ENCODE data around the gene PALLD. TPM values are rescaled to one million over a fixed set of nuclear protein-coding genes. Genes with fewer than 3 reads are reported as not detected.
A peak's percentile ranks its signal among the peaks of the same experiment; 100 is the strongest.

Gene PALLD
- total and polyA plus RNA-seq, 3 donors from 2014 or later: 138 to 156 (median 146) TPM

- H3K27ac ChIP-seq: no peak overlapping the region
- no peak for TF ChIP-seq CTCF (IDR thresholded peaks at IDR 0.05)
- TF ChIP-seq POLR2A (IDR thresholded peaks at IDR 0.05): no peak
- H3K27me3 ChIP-seq: no peaks in the 10 kb centered on the region
- H3K36me3 ChIP-seq (ENCODE audit: low read depth, missing control alignments): no peaks in the 10 kb centered on the region
- 92 to 98% methylated on average over 5 of the region's 5 CpGs for WGBS, 2 donors
- H3K9me3 ChIP-seq: no peaks in the 10 kb centered on the region
- no peak overlapping the region for H3K4me3 ChIP-seq
- intact Hi-C loops (cut with DNase I; ENCODE audit: low total_unique reads): no loop called here
- H3K4me1 ChIP-seq: no peaks in the 10 kb centered on the region
- no peak for DNase-seq
Observed at GRCh38 chr4:168822481-168822880, 325.6 kb downstream of the PALLD start.

GRCh38 chr4:168825975-168826374 lies 329.1 kb downstream of the PALLD start:
- Histone ChIP-seq H3K27me3 (no peaks in the 10 kb centered on the region), H3K4me3 (no peak overlapping the region), H3K9me3 (no peaks in the 10 kb centered on the region), H3K36me3 (ENCODE audit: low read depth, missing control alignments) (no peaks in the 10 kb centered on the region), H3K27ac (no peak overlapping the region), H3K4me1 (no peaks in the 10 kb centered on the region)
- intact Hi-C loops (cut with DNase I; ENCODE audit: low total_unique reads): no loop called here
- TF ChIP-seq CTCF (IDR thresholded peaks at IDR 0.05): no peak
- 93 to 98% methylated on average over 3 of the region's 3 CpGs for WGBS, 2 donors
- DNase-seq: no peak

GRCh38 chr4:168826620-168827019 lies 329.8 kb downstream of the PALLD start:
- Histone ChIP-seq H3K9me3 (no peaks in the 10 kb centered on the region), H3K27ac (no peak overlapping the region), H3K4me1 (no peaks in the 10 kb centered on the region), H3K27me3 (no peaks in the 10 kb centered on the region), H3K4me3 (no peak overlapping the region), H3K36me3 (ENCODE audit: low read depth, missing control alignments) (no peaks in the 10 kb centered on the region)
- TF ChIP-seq POLR2A (IDR thresholded peaks at IDR 0.05) (no peak), CTCF (IDR thresholded peaks at IDR 0.05) (no peak)
- no peak for DNase-seq
- 88 to 90% methylated on average over 3 of the region's 3 CpGs for WGBS, 2 donors
- intact Hi-C loops (cut with DNase I; ENCODE audit: low total_unique reads): no loop called here

- no peaks in the 10 kb centered on the region for H3K9me3 ChIP-seq
- TF ChIP-seq CTCF (IDR thresholded peaks at IDR 0.05): no peak
- no peak for TF ChIP-seq POLR2A (IDR thresholded peaks at IDR 0.05)
- no peaks in the 10 kb centered on the region for H3K27me3 ChIP-seq
- H3K36me3 ChIP-seq (ENCODE audit: low read depth, missing control alignments): no peaks in the 10 kb centered on the region
- H3K4me3 ChIP-seq: peak overlapping the region in 1 of 2 donors; percentile 73
- H3K27ac ChIP-seq: peak overlapping the region; percentile 90 to 98
- H3K4me1 ChIP-seq: peaks cover 6% of the 10 kb centered on the region
- intact Hi-C loops (cut with DNase I; ENCODE audit: low total_unique reads): no loop called here
- WGBS, 2 donors: 55 to 64% methylated on average over 6 of the region's 6 CpGs
- DNase-seq: no peak
Observed at GRCh38 chr4:168830777-168831512, 334.1 kb downstream of the PALLD start.

- peaks cover 6% of the 10 kb centered on the region for H3K4me1 ChIP-seq
- DNase-seq: no peak
- no peaks in the 10 kb centered on the region for H3K27me3 ChIP-seq
- 1 to 2% methylated on average over 14 of the region's 14 CpGs for WGBS, 2 donors
- H3K4me3 ChIP-seq: peak overlapping the region; percentile 65 to 73
- H3K9me3 ChIP-seq: no peaks in the 10 kb centered on the region
- intact Hi-C loops (cut with DNase I; ENCODE audit: low total_unique reads): no loop called here
- TF ChIP-seq POLR2A (IDR thresholded peaks at IDR 0.05): no peak
- TF ChIP-seq CTCF (IDR thresholded peaks at IDR 0.05): no peak
- H3K36me3 ChIP-seq (ENCODE audit: low read depth, missing control alignments): no peaks in the 10 kb centered on the region
- H3K27ac ChIP-seq: peak overlapping the region; percentile 90 to 98
Observed at GRCh38 chr4:168831585-168831918, 334.7 kb downstream of the PALLD start.

All from testis (tissue), 3 donors.